ENCODE data around the gene KRT72.

KRT72 gene

DNA sequence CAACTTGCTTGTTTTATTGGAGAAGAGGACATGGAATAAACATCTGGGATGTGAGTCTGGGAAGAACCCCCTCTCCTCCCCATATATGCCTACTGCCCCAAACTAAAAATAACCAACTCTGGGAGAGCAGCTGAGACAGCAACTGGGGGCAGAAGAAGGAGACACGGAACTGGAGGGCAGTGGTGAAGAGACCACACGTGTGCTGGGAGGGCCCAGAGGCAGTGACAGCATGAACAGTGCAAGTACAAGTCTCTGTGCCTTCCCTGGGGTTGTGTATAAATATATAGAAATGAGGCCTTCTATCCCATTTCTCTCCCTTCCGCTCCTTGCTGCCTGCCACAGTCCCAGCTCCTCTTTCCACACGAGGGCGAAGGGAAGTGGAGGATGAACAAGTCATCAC, 21.1 kb upstream of the KRT72 start:
- Histone ChIP-seq H3F3A (ENCODE audit: low read depth) (no peaks in the 10 kb centered on the region), H3K36me3 (ENCODE audit: insufficient read depth, low read length) (no peaks in the 10 kb centered on the region), H3K4me3 (ENCODE audit: low read length, poor library complexity, severe bottlenecking) (no peak overlapping the region), H2AFZ (ENCODE audit: low read length) (no peak overlapping the region), H3K9ac (ENCODE audit: low read depth, low read length, poor library complexity, severe bottlenecking) (no peak overlapping the region), H4K20me1 (ENCODE audit: insufficient read depth, low read length, poor library complexity, severe bottlenecking) (no peaks in the 10 kb centered on the region), H3K4me2 (ENCODE audit: low read depth, low read length, poor library complexity, severe bottlenecking) (no peak overlapping the region), H3K9me3 (ENCODE audit: insufficient read depth, low read depth, low read length) (no peaks in the 10 kb centered on the region; the same call in 1 of the 2 replicates), H3K4me1 (ENCODE audit: insufficient read depth, low read length, poor library complexity, severe bottlenecking) (peaks cover 16% of the 10 kb centered on the region), H3K27me3 (ENCODE audit: insufficient read depth, low read length, poor library complexity, severe bottlenecking) (no peaks in the 10 kb centered on the region), H3K79me2 (ENCODE audit: insufficient read depth, low read length) (no peaks in the 10 kb centered on the region), H3K9me2 (replicated peaks; ENCODE audit: low read depth, low read length) (no peaks in the 10 kb centered on the region)
- TF ChIP-seq, protein P1, sequence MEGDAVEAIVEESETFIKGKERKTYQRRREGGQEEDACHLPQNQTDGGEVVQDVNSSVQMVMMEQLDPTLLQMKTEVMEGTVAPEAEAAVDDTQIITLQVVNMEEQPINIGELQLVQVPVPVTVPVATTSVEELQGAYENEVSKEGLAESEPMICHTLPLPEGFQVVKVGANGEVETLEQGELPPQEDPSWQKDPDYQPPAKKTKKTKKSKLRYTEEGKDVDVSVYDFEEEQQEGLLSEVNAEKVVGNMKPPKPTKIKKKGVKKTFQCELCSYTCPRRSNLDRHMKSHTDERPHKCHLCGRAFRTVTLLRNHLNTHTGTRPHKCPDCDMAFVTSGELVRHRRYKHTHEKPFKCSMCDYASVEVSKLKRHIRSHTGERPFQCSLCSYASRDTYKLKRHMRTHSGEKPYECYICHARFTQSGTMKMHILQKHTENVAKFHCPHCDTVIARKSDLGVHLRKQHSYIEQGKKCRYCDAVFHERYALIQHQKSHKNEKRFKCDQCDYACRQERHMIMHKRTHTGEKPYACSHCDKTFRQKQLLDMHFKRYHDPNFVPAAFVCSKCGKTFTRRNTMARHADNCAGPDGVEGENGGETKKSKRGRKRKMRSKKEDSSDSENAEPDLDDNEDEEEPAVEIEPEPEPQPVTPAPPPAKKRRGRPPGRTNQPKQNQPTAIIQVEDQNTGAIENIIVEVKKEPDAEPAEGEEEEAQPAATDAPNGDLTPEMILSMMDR (conservative IDR thresholded peaks at IDR 0.05; ENCODE audit: low read length) = no peak
- no peak for TF ChIP-seq EZH2phosphoT487 (IDR thresholded peaks at IDR 0.05; ENCODE audit: borderline replicate concordance)

DNA sequence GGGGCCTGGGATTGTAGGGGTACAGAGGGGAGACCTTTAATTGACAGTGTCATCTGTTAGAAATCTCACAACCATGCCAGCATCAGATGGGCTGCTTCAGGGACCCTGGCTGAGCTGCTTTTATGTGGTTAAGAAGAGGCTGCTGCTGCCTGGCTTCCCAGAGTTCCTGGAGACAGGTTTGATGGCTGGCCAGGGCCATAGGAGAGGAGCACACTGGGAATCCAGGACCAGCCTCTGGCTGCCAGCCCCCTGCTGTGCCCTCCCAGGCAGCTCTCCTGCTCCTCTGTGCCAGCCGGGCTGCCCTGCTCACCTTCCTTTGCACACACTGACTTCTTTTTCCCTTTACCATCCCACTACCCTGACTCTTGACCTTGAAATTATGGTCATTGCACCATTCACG, 17.6 kb upstream of the KRT72 start:
- H3K79me2 ChIP-seq (ENCODE audit: insufficient read depth, low read length) = no peaks in the 10 kb centered on the region
- TF ChIP-seq, protein P1 (conservative IDR thresholded peaks at IDR 0.05; ENCODE audit: low read length) = no peak
- no peak for TF ChIP-seq EZH2phosphoT487 (IDR thresholded peaks at IDR 0.05; ENCODE audit: borderline replicate concordance)
- no peak overlapping the region for H3K4me2 ChIP-seq (ENCODE audit: low read depth, low read length, poor library complexity, severe bottlenecking)
- no peak overlapping the region for H2AFZ ChIP-seq (ENCODE audit: low read length)
- no peaks in the 10 kb centered on the region for H3K36me3 ChIP-seq (ENCODE audit: insufficient read depth, low read length)
- no peaks in the 10 kb centered on the region for H3K9me2 ChIP-seq (replicated peaks; ENCODE audit: low read depth, low read length)
- H4K20me1 ChIP-seq (ENCODE audit: insufficient read depth, low read length, poor library complexity, severe bottlenecking) = no peaks in the 10 kb centered on the region
- peaks cover 17% of the 10 kb centered on the region for H3K4me1 ChIP-seq (ENCODE audit: insufficient read depth, low read length, poor library complexity, severe bottlenecking)
- H3K9ac ChIP-seq (ENCODE audit: low read depth, low read length, poor library complexity, severe bottlenecking) = no peak overlapping the region
- H3K9me3 ChIP-seq (ENCODE audit: insufficient read depth, low read depth, low read length) = no peaks in the 10 kb centered on the region
- no peak overlapping the region for H3K4me3 ChIP-seq (ENCODE audit: low read length, poor library complexity, severe bottlenecking)
- H3F3A ChIP-seq (ENCODE audit: low read depth) = no peaks in the 10 kb centered on the region
- no peaks in the 10 kb centered on the region for H3K27me3 ChIP-seq (ENCODE audit: insufficient read depth, low read length, poor library complexity, severe bottlenecking)

DNA sequence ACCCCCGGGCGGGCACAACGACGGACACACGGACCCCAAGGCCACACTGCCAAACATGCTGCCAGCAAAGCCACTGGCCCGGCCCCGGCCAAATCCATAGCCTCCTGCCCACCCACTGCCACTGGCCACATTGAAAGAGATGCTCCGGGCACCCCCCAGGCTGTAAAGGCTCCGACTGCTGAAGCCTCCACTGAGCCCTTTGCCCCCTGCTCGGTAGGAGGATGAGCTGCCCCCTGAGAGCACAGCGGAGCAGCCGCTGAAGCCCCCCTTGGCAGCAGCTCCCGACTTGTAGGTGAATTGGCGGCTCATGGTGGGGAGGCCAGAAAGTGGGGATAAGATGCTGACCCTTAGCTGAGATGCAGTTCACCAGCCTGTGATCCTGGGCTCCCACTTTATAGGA, 17.0 kb upstream of the KRT72 start, which contains the start of gene KRT73:
Gene KRT73 (minus strand): TSS at position 344 of the 400 bp plus-strand sequence. CDS start 35 bp downstream, at position 309.
- Histone ChIP-seq H3K36me3 (ENCODE audit: insufficient read depth, low read length) (no peaks in the 10 kb centered on the region), H3K4me3 (ENCODE audit: low read length, poor library complexity, severe bottlenecking) (no peak within 1 kb of the TSS), H3K9ac (ENCODE audit: low read depth, low read length, poor library complexity, severe bottlenecking) (no peak within 1 kb of the TSS), H3K4me2 (ENCODE audit: low read depth, low read length, poor library complexity, severe bottlenecking) (no peak within 1 kb of the TSS), H3K27me3 (ENCODE audit: insufficient read depth, low read length, poor library complexity, severe bottlenecking) (no peaks in the 10 kb centered on the region), H3K4me1 (ENCODE audit: insufficient read depth, low read length, poor library complexity, severe bottlenecking) (peaks cover 17% of the 10 kb centered on the region), H3K79me2 (ENCODE audit: insufficient read depth, low read length) (no peaks in the 10 kb centered on the region), H3K9me2 (replicated peaks; ENCODE audit: low read depth, low read length) (no peaks in the 10 kb centered on the region), H2AFZ (ENCODE audit: low read length) (no peak within 1 kb of the TSS), H4K20me1 (ENCODE audit: insufficient read depth, low read length, poor library complexity, severe bottlenecking) (no peaks in the 10 kb centered on the region), H3K9me3 (ENCODE audit: insufficient read depth, low read depth, low read length) (no peaks in the 10 kb centered on the region), H3F3A (ENCODE audit: low read depth) (no peaks in the 10 kb centered on the region)
- no peak for TF ChIP-seq EZH2phosphoT487 (IDR thresholded peaks at IDR 0.05; ENCODE audit: borderline replicate concordance)
- TF ChIP-seq, protein P1 (conservative IDR thresholded peaks at IDR 0.05; ENCODE audit: low read length) = no peak

Measured in Loucy (cell line).